CD4-positive, alpha-beta T cell treated with Interleukin-6 at 100 ng/mL for 8 hours (primary cell): Measurements from ENCODE around the gene EML6.

Experiments
- DNase-seq: peaks from one replicate; pipeline ENCODE4 v3.0.0-alpha.2; 2020; ENCODE audit warnings: mixed read lengths, low spot score

The EML6 gene

GRCh38 chr2:54912305-54912704 lies 188.8 kb downstream of the EML6 start:
- DNase-seq: no peak

DNA sequence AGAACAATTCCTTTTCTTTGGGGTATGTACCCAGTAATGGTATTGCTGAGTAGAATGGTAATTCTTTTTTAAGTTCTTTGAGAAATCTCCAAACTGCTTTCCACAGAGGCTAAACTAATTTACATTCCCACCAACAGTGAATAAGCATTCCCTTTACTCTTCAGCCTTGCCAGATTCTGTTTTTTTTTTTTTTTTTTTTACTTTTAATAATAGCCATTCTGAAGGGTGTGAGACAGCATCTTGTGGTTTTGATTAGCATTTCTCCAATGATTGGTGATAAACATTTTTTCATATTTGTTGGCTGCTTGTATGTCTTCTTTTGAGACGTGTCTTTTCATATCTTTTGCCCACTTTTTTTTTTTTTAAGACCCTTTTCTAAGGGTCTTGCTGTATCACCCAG lies 189.4 kb downstream of the EML6 start:
- no peak for DNase-seq

- no peak for DNase-seq
Measured at GRCh38 chr2:54914637-54915036, 191.2 kb downstream of the EML6 start.

DNA sequence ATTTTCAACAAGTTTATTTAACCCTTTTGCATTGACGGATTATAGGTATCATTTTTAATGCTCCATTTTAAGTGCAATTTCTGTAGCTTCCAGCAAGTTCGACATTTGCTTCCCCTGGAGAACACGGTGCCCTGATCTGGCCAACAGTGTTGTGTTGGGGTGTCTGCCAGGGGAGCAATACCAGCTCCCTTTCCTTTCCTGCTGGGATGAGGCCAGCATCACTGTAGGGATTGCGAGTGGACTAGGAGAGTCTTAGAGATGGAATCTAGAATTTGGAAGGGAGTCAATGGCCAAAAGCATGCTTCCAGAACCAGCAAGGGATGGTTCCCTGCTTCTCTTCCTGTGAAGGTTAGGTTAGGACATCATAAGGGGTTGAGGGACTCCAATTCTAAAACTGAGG lies 191.6 kb downstream of the EML6 start:
- no peak for DNase-seq

DNA sequence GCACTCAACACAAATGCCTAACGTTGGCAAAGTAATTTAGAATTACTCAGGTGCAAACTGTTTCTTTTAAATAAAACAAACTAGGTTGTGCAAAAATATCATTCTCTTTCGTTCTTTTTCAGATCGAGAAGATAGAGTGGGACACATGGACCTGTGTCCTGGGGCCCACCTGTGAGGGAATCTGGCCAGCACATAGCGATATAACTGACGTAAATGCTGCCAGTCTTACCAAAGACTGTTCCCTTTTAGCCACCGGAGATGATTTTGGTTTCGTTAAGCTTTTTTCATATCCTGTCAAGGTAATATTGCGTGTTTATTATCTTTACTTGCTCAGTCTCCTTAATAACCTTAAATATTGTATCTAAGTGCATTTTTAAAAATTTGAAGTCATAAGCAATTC lies 193.2 kb downstream of the EML6 start:
- DNase-seq: no peak

DNA sequence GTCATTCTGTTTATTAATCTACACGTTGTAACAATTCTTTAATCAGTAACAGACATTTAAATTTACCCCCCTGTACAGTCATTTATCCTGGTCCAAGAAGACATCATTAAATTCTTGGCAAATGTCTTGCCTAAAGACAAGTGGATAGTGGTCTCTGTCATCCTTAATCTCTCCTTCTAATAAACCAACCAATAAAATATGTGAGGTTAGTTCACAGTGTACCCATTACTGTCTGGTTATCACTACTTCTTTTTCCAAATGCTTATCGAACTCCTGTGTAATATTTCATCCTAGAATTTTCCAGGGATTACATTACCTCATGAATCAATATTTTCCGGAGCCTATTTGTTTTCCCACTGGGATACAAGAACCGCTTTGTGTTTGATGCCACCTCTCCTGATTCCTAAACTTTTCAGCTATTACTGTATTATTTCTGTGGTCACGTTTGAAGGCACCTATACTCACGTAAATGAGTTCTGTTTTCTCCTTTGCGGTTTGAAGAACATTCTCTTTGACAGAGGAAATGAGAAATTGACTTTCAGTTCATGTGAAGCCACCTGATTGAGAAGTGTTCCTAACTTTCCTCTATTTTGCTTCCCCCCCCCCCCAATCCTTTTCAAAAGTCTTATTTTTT lies 195.3 kb downstream of the EML6 start:
- no peak for DNase-seq

GRCh38 chr2:54920660-54921059 lies 197.2 kb downstream of the EML6 start:
- DNase-seq: no peak

- no peak for DNase-seq
Measured at GRCh38 chr2:54924121-54924520, 200.7 kb downstream of the EML6 start.

DNA sequence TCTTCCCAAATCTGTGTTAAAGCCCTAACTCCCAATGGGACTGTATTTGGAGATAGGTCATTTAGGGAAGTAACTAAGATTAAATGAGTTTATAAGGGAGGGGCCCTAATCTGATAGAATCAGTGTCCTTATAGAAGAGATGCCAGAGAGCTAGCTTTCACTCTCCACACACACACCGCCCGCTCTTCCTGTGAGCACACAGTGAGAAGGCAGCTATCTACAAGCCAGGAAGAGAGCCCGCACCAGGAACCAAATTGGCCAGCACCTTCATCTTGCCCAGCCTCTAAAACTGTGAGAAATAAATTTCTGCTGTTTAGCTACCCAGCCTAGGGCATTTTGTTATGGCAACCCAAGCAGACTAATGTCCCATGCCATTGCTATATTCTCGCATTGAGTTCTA lies 201.6 kb downstream of the EML6 start:
- DNase-seq: no peak

DNA sequence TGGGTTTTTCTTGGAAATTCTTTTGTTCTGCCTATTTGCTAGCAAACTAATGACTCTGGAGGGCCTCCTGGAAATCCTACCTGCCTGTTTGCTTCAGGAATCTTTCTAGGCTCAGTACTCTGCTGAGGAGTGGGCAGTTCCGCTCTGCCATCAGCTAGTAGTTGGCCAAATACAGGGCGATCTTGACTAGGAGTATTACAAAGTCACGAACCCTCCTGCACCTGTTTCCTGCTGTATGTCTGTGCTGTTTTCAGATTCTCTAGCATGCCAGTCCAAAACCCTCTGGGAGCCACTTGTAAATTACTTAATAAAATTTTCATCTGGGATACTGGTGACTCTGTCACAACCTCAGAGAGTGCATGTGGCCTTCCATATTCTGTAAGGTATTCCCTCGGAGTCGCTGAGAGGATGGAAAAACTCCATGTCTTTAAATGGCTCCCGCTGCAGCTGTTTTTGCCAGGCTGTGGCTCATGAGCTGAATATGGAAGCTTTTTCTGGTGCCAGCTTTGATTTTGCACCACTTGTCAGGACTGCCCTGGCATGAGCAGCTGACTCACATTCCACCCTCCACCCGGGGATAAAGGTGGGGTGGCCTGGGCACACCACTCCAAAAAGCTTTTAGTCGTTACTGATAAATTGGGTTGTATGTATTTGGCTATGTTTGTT lies 203.8 kb downstream of the EML6 start:
- no peak for DNase-seq

- no peak for DNase-seq
Measured at GRCh38 chr2:54927751-54928615, 204.5 kb downstream of the EML6 start.

- DNase-seq: no peak
Measured at GRCh38 chr2:54928719-54929118, 205.3 kb downstream of the EML6 start.

DNA sequence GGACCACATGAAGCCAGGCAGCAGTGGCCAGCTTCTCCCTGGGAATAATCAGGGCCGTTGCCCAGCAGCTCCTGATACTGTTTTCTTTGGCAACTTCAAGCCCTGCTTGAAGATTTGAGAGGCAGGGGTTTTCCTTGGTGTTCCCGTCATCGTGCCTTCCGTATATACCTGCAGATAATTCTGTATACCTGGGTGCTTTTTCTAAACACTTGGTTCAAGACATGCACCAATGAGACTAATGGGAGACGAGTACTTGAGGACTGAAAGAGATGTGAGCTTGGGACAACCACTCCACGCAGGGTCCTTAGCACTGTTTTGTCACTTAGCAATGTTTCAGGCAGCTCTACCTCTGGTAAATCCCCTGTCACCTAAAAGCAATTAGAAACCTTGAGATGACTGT lies 208.0 kb downstream of the EML6 start:
- no peak for DNase-seq

- no peak for DNase-seq
Measured at GRCh38 chr2:54935389-54935788, 211.9 kb downstream of the EML6 start.

DNA sequence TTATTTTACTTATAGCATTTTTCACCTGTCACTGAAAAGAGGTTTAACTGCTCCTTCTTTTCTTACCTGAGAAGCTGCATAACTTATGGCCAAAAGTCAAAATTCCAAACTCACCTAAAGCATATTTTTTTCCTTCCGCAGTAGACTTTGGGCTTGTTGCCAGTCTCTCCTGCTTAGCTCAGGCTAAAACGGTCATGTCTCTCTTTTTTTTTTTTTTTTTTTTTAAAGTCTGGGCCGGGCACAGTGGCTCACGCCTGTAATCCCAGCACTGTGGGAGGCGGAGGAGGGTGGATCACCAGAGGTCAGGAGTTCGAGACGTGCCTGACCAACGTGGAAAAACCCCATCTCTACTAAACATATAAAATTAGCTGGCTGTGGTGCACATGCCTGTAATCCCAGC lies 213.3 kb downstream of the EML6 start:
- no peak for DNase-seq

GRCh38 chr2:54939446-54940118 lies 216.1 kb downstream of the EML6 start:
- DNase-seq: no peak

DNA sequence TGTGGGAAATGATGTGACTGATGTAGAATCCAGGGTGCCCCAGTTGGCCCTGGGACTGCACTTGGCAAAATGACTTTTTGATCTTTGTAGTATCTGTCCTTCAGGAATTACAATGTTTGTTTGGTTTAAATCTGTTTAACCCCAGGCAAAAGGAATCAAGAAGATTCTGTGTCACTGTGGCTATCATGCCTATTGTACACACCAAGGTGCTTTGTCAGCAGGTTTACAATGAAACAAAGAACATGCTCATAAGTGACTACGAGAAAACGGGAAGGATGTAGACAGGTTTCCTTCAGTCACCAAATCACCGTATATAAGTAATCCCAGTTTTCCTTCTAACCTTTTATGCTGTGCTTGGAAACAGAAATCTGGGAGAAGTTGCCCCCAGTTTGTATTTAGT lies 217.3 kb downstream of the EML6 start:
- no peak for DNase-seq

DNA sequence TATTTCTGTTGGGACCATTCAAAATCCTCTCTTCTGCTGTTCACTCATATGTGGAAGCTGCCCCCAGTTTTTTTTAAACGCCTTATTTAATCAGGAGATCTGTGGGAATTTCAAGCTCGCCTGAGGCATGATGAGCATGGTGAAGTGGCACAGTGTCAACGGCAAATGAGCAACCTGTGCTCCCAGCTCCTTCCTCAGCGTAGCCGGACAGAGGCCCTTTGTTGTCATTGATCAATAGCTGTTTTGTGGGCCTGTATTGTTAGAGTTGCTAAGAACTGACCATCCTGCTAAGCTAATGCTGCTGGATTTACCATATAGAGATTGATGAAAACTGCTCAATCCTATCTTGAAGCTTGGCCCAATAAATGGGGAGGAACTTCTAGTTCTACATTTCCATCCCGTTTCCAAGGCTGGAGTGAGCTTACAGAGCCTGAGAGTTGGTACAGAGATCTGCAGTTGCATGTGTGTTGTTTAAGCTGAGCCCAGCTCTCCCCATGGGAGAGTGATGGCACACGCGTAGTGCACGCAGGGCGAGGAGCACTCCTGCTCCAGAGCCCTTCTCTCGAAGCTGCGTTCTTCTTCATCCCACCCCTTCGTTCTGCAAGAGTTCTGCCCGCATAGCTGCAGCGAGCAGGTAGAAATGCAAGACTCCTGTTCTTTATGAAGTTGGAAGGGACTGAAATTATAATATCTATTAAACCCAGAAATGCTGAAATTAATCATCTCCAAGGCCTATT lies 218.0 kb downstream of the EML6 start:
- no peak for DNase-seq

GRCh38 chr2:54942373-54942772 lies 218.9 kb downstream of the EML6 start:
- DNase-seq: peak; percentile 32

- no peak for DNase-seq
Measured at GRCh38 chr2:54944724-54945326, 221.4 kb downstream of the EML6 start.
